Psoas muscle (tissue), 8 donors: ENCODE measurements around the gene RPTOR. TPM values are rescaled to one million over a fixed set of nuclear protein-coding genes. Genes with fewer than 3 reads are reported as not detected.

Experiments used
- ATAC-seq, 4 donors: fragments of 200-7000 bp; cut with Tn5 transposase; one replicate each; pipeline ENCODE4 v1.9.1; 2020; ENCODE audit warnings: moderate library complexity in 3 of 4, mild to moderate bottlenecking in 2 of 4
- DNase-seq, 2 donors: peaks; one replicate each; pipeline ENCODE4 v3.0.0-alpha.2; 2020
- H3K27ac ChIP-seq: fragments of 200-600 bp; one replicate; pipeline ENCODE4 v1.8.0; 2022
- H3K27me3 ChIP-seq, 3 donors: fragments of 200-600 bp in 1 of 3; one replicate each; pipeline versions ENCODE4 v1.6.1 to v1.8.0; 2013 to 2022; ENCODE audit warnings: low read length in 2 of 3, mild to moderate bottlenecking in 2 of 3, moderate library complexity in 1 of 3; ENCODE audit not compliant: insufficient read depth in 3 of 3
- H3K36me3 ChIP-seq, 2 donors: fragments of 200-600 bp in 1 of 2; one replicate each; pipeline versions ENCODE4 v1.6.1 to v1.8.0; 2013 to 2022; ENCODE audit warnings: low read depth in 1 of 2, mild to moderate bottlenecking in 1 of 2, moderate library complexity in 1 of 2; ENCODE audit not compliant: insufficient read depth in 1 of 2
- H3K4me1 ChIP-seq: fragments of 200-600 bp; one replicate; pipeline ENCODE4 v1.8.0; 2022
- H3K4me3 ChIP-seq: fragments of 200-600 bp; one replicate; pipeline ENCODE4 v1.8.0; 2022; ENCODE audit warnings: mild to moderate bottlenecking
- H3K9me3 ChIP-seq: fragments of 200-600 bp; one replicate; pipeline ENCODE4 v1.8.0; 2022
- whole genome bisulfite sequencing, 3 donors: extraction: QIAGEN DNeasy Blood & Tissue Kit; methylation state at CpG; one replicate each; pipeline versions ENCODE4 v1.1.6 to v1.1.7; 2013; 5-methylcytosine and 5-hydroxymethylcytosine counted together
- intact Hi-C, 2 donors: fragments of 100-400 bp; cut with DNase I; formaldehyde crosslinking; loops; one replicate each; pipeline versions ENCODE4 v1.11.0 to v1.14.2; 2022
- polyA plus RNA-seq, 3 donors: library from polyadenylated mRNA; stranded (reverse); fragments of 200-250 nt; gene quantifications; one replicate each; pipeline ENCODE4 v1.2.3, GENCODE V29; 2013
- total RNA-seq, 4 donors: library from RNA; stranded (reverse); fragmentation: NEBNext Ultra II Directional in 2 of 4; extraction: Animal tissue kit (Norgen Biotek cat#: 25700) in 2 of 4; gene quantifications; one replicate each; pipeline versions ENCODE4 v1.2.1 to v1.2.4, GENCODE V29; 2021 to 2023
- TF ChIP-seq, protein P1 (sequence below): fragments of 200-600 bp; IDR thresholded peaks from one replicate; pipeline ENCODE4 v1.8.0; 2022; ENCODE audit warnings: antibody characterized with exemption
- donor health status: healthy with polysubstance abuse.
- donor health status: DM: no; HTN: no; CAD: no; lungs with moderate emphysema.
- donor health status: Bipolar disorder and iron deficiency.
- donor health status: healthy.
- donor health status: DM: yes; HTN: yes; CAD: no.
- donor health status: DM: no; HTN: no; CAD: no.
- donor health status: DM: no; HTN: no; CAD: no.
- donor health status: DM: yes; HTN: yes; CAD: no.

RPTOR gene
- total and polyA plus RNA-seq, 7 donors = 13.6 to 82.2 (median 32.5) TPM

DNA sequence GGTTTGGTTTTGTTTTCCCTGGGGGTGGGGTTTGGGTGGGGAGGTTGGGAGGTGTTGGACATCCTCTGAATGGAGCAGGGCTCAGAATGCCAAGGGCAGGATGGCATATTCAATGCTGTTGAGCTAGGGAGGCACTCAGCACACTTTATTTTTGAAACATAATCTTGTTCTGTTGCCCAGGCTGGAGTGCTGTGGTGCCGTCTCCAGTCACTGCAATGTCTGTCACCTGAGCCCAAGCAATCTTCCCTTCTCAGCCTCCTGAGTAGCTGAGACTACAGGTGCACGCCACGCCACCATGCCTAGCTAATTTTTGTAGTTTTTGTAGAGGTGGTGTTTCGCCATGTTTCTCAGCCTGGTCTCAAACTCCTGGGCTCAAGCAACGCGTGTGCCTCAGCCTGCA, 186.1 kb downstream of the RPTOR start:
- DNase-seq = no peak

DNA sequence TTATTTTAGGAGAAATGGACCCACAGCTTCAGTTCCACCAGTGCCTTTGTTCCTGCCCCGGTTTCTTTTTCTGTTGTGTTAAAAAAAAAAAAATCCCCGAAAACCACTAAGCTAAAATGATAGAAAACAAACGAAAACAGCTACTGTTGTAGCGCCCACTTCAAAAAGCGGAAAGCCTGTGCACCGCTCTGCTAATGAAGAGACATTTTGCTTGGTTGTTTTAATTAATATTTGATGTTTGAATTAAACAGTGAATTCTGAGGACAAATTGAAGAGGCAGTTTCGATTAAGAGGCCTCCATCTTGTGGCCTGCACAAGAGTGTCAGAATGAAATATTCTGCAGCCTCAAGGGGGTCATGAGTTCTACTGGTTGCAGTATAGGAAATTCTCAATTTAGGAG, 186.7 kb downstream of the RPTOR start:
- Histone ChIP-seq H3K4me3 (no peak overlapping the region), H3K27me3 (no peaks in the 10 kb centered on the region), H3K9me3 (no peaks in the 10 kb centered on the region), H3K4me1 (peaks cover 33% of the 10 kb centered on the region), H3K36me3 (no peaks in the 10 kb centered on the region), H3K27ac (no peak overlapping the region)
- intact Hi-C loops = no loop called here
- 81 to 92% (median 91%) methylated on average over 7 of the region's 7 CpGs for WGBS, 3 donors
- DNase-seq (no peak), ATAC-seq (no peak)
- TF ChIP-seq, protein P1, sequence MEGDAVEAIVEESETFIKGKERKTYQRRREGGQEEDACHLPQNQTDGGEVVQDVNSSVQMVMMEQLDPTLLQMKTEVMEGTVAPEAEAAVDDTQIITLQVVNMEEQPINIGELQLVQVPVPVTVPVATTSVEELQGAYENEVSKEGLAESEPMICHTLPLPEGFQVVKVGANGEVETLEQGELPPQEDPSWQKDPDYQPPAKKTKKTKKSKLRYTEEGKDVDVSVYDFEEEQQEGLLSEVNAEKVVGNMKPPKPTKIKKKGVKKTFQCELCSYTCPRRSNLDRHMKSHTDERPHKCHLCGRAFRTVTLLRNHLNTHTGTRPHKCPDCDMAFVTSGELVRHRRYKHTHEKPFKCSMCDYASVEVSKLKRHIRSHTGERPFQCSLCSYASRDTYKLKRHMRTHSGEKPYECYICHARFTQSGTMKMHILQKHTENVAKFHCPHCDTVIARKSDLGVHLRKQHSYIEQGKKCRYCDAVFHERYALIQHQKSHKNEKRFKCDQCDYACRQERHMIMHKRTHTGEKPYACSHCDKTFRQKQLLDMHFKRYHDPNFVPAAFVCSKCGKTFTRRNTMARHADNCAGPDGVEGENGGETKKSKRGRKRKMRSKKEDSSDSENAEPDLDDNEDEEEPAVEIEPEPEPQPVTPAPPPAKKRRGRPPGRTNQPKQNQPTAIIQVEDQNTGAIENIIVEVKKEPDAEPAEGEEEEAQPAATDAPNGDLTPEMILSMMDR = no peak

More for the DNA sequence above, 186.1 kb downstream of the RPTOR start:
- intact Hi-C loops = no loop called here
- TF ChIP-seq, protein P1 = no peak
- ATAC-seq = peak in 1 of 4 donors; percentile 45
- Histone ChIP-seq H3K9me3 (no peaks in the 10 kb centered on the region), H3K4me3 (no peak overlapping the region), H3K4me1 (peaks cover 39% of the 10 kb centered on the region), H3K36me3 (no peaks in the 10 kb centered on the region), H3K27me3 (no peaks in the 10 kb centered on the region), H3K27ac (no peak overlapping the region)
- 66 to 93% (median 79%) methylated on average over 6 of the region's 6 CpGs for WGBS, 3 donors

DNA sequence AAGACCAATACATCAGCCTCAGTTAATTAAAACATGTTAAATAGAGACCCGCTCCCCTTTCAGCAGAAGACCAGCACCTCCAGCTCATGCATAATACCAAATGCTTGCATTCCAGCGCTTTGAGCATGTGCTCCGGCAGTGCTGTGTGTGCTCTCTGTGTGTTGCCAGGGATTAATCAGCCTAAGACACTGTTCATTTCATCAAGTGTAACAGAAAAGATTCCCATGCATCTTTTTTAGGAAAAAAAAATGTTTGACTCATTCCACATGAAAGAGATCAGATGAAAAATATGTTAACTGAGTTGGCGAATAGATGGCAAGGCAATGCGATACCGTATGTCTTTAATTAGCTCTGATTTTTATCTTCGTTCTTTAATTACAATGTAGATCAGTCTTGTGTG, 187.6 kb downstream of the RPTOR start:
- Histone ChIP-seq H3K4me1 (peaks cover 28% of the 10 kb centered on the region), H3K27ac (no peak overlapping the region), H3K9me3 (no peaks in the 10 kb centered on the region), H3K4me3 (no peak overlapping the region), H3K27me3 (no peaks in the 10 kb centered on the region), H3K36me3 (no peaks in the 10 kb centered on the region)
- TF ChIP-seq, protein P1 = no peak
- DNase-seq (no peak), ATAC-seq (no peak)
- 55 to 84% (median 63%) methylated on average over 7 of the region's 7 CpGs for WGBS, 3 donors
- intact Hi-C loops = no loop called here

DNA sequence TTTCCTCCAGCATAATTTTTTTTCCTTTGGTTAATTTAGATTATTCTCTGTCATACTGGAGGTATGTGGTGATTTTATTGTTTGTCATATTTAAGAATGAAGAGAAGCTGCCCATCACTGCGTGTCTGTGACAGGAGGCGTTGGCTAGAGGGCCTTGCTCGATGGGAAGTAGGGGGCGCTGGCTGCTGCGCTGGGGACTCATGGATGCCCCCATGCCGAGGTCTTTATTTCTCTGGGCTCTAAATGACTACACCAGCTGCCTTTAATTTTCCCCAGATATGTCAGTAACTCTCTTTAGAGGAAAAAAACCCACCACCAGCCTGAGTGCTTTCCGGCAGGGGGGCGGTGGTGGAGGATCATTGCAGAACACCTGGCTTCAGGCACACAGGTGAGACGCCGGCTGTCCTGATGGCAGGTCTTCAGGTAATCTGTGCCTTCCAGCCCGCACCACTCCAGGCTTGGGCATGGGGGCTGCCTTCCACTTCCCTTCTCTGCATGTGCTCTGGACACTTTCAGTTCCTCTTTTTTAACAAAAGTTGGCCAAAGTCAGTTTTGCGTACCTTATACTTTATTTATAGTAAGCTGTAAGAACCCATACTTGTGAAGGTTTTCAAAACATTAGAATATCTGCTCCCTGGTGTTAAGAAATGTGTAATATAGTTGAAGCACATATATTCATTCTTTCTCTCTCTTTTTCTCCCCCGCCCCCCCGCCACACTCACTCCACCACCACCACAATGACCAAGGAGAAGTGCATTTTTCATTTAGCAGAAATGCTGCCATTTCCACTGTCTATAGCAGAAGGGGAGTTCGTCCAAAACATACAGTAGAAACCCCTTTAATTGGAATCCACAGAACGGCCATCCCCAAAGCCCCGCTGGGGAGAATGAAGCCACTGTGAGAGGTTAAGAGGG, 192.7 kb downstream of the RPTOR start:
- Histone ChIP-seq H3K4me1 (no peaks in the 10 kb centered on the region), H3K27me3 (no peaks in the 10 kb centered on the region), H3K27ac (no peak overlapping the region), H3K36me3 (no peaks in the 10 kb centered on the region), H3K9me3 (peaks cover 6% of the 10 kb centered on the region), H3K4me3 (no peak overlapping the region)
- no peak for DNase-seq
- 87 to 91% (median 88%) methylated on average over 16 to 17 of the region's 17 CpGs for WGBS, 3 donors
- TF ChIP-seq, protein P1 = no peak
- no peak for ATAC-seq
- intact Hi-C loops = no loop called here
